ENCODE measurements around the gene S100P.
"Not testable (repeated sequence)": the region's sequence is repeated elsewhere in the genome, so short reads cannot be mapped to it uniquely, and the experiment has no call there.

S100P gene

DNA sequence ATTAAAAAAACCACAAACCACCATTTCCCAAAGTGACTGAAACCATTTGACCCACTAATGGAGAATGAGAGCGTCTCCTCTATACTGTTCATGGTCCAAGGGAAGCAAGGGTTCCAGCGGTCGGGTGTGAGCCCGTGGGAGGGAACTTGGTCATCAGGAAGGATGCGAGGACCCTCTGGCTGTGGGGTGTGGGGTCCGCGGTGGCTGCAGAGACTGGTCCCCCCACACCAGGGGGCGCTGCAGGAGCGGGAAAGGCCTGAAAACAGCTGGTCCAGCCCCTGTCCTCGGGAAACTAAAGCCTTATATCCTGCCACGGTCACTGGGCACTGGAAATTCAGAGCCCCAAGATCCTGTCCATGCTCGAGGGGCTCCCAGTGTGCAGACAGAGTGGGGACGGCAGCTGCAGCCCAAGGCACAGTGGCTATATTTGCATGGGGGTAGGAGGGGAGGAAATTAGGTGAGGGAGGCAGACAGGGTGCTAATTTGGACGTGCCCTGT lies 26.6 kb downstream of the S100P start:
- peak; percentile 32 to 84 (median 64) for DNase-seq (ENCODE audit: low read depth in 3 of 3, low spot score in 1 of 3)

DNA sequence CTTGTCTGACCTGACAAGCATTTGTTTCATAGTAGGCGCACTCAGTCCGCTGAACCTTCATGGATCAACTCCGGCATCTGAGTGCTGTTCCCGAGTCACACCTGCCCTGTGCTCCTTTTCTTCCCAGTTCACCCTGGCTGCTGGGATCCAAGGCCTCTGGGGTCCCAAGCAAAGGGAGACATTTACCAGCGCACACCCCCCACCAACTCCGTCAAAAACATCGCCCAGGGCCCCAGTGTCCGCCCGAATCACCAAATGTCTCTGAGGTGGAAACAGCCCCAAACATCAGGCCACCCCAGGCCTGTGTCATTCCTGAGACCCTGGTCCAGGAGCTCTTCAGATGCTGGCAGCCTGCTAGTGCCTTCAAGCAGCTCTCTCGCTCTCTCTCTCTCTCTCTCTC lies 27.4 kb downstream of the S100P start:
- no peak for DNase-seq (ENCODE audit: low read depth in 3 of 3, low spot score in 1 of 3)

DNA sequence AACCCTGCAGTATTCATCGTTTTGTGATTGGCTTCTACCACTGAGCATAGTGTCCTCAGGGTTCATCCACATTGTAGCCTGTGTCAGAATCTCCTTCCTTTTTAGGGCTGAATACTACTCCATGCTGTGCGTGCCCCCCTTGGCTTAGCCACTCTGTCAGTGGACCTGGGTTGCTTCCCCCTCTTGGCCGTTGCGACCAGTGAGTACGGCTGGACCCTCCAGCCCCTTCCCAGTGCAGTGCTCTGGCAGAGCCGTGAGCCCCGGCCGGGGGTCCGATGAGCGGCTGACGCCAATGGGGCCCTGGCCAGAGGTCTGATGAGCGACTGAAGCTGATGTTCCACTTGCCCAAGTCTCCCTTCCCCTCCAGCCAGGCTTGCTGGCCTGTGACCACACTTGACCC lies 29.2 kb downstream of the S100P start:
- DNase-seq (ENCODE audit: low read depth in 3 of 3, low spot score in 1 of 3): no peak

DNA sequence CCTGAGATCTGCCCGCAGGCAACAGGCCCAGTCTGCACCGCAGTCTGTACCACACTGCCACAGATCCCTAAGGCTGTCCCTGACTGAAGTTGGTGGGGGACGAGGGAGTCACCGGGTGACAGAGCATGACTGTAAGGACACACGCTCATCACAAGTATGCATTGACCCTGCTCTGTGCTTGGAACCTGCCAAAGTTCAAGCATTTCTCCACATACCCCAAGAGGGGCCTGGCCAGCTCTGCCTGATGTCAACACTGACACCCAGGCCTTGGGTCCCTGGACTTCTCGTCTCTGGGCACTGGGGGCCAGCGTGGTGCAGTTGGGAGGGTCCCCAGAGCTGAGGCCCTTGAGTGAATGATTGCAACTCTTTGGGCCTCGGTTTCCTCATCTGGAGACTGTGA lies 30.2 kb downstream of the S100P start:
- DNase-seq (ENCODE audit: low read depth in 3 of 3, low spot score in 1 of 3): no peak

DNA sequence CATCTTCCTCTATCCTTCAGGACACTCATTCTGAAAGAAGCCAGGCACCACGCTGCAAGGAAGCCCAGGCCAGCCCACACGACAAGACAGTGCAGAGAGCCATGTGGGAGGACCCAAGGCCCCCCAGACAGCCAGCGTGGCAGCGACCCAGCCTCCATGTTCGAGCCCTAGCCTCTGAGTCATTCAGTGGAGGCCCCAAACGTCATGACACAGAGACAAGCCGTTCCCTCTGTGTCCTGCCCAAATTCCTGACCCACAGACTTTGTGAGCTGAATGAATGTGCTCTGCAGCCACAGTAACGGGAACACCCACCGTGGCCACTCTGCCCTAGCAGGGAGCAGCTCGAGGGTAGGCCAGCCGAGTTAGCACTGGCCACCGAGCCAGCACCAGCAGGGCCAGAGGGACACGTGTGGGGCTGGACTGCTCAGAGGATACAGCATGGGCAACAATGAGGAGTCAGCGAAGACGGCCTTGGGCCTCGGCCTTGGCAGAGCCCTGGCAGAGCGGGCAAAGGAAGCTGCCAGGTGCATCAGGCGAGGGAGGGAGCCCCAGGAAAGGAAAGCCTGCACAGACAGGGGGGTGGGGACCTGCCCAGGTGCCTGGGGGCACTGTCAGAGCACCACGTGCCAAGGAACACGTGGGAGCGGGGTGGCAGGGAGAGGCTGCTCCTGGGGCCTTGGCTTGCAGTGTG lies 30.9 kb downstream of the S100P start:
- no peak for DNase-seq (ENCODE audit: low read depth in 3 of 3, low spot score in 1 of 3)

DNA sequence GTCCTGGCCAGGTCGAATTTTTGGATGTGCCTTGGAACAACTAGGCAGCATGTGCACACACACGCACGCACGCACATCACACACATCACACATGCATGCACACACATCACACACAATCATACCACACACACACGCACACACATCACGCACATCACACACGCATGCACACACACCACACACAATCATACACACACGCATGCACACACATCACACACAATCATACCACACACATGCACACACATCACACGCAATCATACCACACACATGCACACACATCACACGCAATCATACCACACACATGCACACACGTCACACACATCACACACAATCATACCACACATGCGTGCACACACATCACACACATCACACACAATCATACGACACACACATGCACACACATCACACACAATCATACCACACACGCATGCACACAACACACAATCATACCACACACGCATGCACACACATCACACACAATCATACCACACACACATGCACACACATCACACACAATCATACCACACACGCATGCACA lies 31.8 kb downstream of the S100P start:
- not testable (repeated sequence) for DNase-seq (ENCODE audit: low read depth in 3 of 3, low spot score in 1 of 3)

DNA sequence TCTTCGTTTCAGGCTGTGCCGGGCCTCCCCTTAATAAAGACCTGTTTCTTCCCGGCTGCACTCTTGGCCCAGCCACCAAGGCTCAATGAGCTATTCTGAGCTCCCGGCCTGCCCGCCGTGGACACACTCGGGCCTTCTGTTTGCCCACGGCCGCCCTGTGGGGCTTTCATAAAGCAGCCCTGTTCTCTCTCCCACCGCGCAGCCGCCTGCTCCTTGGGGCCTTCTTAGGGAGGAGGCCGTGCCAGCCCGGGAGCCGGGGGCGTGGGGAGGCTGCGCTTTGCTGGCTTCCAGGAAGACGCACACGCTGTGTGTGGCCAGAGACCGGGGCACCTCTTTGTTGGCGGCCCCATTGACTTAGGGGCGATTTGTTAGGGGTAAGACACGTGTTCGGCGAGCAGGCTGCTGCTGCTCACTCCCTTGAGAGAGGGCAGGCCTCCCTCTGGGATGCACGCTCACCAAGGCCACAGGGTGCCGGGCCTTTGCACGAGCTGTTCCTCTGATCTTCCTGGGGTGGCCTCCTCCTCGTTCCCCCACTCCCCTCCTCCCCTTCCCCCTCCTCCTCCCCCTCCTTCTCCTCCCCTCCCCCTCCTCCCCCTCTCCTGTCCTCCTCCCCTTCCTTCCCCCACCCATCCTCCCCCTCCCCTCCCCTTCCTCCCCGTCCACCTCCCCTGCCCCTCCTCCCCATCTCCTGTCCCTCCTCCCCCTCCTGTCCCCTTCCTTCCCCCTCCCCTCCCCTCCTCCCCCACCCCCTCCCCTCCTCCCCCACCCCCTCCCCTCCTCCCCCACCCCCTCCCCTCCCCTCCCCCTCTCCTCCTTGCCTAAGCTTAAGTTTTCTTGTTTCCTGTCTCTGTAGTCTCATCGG lies 33.6 kb downstream of the S100P start:
- DNase-seq (ENCODE audit: low read depth in 3 of 3, low spot score in 1 of 3): no peak

DNA sequence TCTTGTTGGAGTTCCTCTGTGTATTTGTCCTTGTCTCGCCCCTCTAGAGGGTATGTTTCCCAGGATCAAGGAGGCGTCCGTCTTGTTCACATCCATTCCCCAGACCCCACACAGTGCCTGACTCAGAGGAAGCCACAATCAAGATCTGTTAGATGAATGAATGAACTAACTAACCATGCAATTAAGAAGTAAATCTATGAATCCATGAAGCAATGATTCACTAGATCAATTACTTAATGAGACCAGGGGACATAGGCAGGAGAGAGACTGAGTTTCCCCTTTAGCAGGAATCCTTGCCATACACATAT lies 34.2 kb downstream of the S100P start:
- no peak for DNase-seq (ENCODE audit: low read depth in 3 of 3, low spot score in 1 of 3)

DNA sequence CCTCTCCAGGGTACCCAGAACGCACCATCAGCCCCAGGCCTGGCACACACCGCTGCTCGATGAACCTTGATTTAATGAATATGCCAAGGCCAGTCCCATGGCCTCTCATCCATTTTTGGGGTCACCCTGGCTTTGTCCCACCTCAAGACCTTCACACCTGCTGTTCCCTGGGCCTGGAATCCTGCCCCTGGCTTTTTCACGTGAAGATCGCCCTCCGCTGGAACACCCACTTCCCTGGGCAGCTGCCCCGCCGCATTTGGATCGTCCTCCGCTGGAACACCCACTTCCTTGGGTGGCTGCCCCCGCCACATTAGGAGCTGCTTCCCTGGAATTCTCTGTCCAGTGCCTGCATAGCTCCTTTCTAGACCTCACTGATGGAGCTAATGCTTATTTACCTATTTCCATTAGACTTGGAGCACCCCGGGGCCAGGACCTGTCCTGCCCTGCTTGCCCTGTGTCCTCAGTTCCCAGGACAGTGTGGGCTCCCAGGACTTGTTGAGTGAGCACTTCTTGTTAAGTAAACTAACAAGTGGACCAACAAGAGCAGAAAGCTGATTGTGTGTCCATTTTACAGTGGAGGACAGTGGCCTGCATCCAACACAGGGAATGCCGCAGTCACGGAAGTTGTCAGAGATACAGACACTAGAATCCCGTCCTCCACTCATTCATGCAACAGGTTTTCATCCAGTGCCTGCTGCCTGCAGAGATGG lies 34.8 kb downstream of the S100P start:
- no peak for DNase-seq (ENCODE audit: low read depth in 3 of 3, low spot score in 1 of 3)

DNA sequence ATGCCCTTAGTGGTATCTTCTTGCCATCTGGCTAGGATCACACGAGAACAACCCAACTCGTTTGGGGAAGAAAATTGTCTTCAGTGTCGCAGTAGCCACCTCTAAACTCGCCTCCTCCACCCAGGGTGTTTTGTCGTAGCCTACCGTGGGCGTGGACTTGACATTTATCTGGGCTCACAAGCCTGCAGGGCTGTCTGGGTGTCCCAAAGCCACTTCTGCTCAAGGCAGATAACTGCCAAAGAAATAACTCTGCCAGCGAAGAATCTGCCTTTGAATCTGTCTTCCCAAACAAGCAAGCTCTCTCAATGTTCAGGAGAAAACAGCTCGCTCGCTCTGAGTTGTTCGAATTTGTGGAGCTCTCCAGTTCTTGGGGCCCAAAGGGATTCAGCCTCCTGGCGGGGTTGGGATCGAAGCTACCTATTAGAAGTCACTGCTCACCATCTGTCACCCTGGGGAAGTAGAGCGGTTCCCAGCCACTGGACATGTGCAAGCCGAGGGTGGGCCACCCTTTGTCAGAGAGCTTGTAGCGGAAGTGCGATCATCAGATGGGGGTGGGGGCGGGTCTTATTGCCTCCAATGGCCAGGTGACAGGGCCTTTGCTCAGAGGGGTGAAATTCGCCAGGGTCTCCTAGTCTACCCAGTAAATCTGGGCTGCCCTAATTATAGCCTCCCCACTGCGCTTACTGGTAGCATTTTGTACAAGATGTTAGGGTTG lies 37.1 kb downstream of the S100P start:
- no peak for DNase-seq (ENCODE audit: low read depth in 3 of 3, low spot score in 1 of 3)

DNA sequence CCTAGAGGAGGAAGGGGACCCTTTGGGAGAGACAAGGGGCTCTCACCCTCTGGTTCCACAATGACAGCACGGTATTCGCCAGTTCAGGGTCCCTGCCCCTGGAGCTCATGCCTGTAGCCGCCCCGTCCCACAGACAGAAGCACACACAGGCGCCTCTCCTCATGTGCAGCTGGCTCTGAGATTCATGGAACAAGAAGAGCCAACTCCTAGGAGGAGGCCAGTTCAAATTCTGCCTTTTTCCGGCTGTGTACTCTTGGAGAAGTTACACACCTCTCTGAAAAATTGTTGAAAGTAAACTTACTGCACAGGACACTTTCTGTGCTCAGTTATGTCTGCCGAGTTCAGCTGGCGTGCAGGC lies 37.6 kb downstream of the S100P start:
- no peak for DNase-seq (ENCODE audit: low read depth in 3 of 3, low spot score in 1 of 3)

DNA sequence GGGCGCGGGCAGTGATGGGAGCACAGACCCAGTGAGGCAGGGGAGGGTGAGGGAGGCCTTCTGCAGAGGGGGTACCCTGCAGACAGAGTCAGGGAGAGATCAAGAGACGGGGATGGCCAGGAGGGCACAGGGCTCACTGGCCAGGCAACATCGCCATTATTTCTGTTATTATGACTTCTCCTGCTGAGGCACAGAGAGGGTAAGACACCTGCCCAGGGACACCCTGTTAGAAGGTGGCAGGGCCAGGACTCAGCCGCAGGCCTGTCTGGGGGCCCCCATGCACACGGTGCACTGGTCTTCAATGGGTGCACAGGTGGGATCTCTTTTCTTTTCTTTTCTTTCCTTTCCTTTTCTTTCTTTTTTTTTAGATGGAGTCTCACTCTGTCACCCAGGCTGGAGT lies 38.1 kb downstream of the S100P start:
- DNase-seq (ENCODE audit: low read depth in 3 of 3, low spot score in 1 of 3): no peak

DNA sequence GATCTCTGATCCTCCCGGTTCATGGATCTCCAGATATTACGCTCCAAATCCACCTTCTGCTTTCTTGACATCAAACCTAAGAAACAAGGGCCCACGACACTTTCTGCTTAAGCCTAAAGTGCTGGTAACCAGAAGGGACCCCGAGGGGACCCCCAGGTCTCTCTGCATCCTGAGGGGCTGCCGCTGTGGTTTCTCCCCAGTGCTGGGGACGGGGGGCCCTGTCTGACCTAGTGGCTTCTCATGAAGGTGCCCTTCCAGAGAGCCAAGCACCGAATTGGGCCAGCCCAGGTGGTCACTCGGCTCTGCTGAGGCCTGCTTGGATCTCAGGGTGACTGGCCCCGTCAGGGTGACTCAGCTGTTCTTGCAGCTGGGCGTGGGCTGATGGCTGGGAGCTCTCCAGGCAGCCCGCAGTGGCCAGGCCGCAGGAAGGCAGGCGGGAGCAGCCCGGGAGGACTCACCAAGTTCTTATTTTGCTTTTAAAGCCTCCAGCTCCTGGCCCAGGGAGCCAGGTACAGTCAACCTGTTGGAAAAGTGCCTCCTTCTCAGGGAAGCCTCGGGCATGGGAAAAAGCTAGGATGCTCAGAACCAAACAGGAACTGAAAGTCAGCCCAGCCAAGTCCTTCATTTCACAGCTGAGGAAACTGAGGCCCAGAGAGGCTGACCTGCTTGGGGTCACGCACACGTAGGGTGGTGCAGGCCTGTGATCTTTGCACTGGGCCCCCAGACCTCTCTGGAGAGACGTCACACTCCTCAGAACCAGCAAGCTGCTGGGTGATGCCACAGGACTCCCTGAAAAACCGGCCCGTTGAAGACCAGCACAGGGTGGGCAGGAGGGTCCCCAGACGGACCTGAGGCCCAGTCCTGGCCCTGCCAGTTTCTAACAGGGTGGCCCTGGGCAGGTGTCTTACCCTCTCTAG lies 39.0 kb downstream of the S100P start:
- DNase-seq (ENCODE audit: low read depth in 3 of 3, low spot score in 1 of 3): no peak

DNA sequence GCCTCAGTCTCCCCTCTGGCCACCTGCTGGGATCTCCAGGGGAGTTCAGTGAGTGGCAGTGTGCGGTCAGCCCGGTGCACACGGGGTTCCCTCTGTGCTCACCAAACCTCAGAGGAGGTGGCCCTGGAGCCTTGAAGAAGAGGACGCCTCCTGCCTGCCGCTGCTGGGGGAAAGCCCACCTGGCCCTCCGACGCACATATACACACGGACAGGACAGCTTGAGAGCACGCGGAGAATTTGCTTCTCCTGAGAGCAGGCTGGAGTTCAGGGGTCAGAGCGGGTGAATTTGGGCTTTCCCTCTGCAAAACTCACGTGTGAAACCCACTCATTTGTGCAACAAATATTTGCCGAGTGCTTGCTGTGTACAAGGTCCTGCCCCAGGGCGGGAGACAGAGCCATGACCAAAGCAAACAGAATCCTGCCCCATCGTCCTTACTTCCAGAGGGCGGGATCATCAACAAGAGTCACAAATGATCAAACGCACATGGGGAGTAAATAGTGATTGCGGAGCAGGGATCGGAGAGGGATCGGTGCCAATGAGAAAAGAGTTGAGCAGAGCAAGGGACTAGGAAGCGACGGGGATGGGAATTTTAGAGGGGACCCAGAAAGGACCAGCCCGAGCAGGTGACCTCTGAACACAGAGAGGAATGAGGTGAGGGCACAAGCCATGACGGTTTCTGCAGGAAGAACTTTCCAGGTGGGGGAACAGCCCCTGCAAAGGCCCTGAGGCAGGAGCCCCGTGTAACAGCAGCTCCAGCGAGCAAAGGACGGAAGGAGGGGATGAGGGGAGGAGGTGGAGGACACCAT lies 39.9 kb downstream of the S100P start:
- DNase-seq (ENCODE audit: low read depth in 3 of 3, low spot score in 1 of 3): no peak

DNA sequence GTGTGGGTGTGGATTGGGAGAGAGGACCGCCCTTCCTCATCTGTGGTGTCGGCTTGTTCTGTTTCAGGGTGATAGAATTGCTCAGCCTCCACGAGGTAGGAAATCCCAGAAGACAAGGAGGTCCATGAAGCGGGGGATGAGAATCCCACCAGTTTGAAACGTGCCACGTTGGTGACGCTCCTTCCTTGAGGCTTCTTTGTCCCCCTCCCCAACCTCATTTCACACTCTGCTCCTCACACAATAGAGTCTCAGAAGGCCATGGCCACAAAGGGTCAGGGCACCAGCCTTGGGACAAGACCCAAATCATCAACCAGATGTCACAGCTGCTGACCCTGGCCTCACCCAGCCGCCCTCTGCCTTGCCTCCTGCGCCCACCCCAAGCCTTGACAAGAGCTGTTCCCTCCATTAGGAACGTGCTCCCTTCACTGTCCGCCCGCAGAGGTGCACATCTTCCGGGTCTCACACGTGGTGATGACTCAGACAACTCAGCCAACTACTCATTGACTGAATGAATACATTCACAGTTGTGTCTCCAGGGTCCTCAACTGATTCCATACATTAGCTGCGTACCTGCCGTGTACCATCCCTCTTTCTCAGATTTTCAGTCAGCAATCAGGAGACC lies 40.6 kb downstream of the S100P start:
- DNase-seq (ENCODE audit: low read depth in 3 of 3, low spot score in 1 of 3): no peak

DNA sequence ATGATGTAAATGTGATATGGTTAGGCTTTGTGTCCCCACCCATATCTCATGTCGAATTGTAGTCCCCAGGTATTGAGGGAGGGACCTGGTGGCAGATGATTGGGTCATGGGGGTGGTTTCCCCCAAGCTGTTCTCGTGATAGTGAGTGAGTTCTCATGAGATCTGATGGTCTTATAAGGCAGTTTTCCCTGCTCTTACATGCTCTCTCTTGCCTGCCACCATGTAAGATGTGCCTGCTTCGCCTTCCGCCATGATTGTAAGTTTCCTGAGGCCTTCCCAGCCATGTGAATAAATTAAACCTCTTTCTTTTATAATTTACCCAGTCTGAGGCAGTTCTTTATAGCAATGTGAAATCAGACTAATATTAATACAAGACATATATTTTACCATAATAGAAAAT lies 46.2 kb downstream of the S100P start:
- no peak for DNase-seq (ENCODE audit: low read depth in 3 of 3, low spot score in 1 of 3)

DNA sequence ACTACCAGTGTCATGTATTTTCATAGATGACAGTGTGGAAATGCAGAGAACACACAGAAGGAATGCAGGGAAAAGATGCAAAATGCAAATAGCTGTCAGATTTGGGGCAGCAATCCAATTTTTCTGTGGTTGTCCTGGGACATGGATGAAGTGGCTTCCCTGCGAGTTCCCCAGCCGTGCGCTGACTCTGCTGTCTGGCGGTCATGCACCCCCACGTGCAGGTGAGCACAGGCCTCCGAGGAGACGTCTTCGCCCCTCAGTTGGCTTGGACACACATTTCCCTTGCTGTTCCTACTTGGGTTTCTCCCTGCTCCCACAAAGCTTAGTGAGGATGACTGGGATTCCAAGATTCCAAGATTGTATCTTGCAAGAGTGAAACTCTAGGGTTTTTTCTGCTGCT lies 46.7 kb downstream of the S100P start:
- DNase-seq (ENCODE audit: low read depth in 3 of 3, low spot score in 1 of 3): no peak

DNA sequence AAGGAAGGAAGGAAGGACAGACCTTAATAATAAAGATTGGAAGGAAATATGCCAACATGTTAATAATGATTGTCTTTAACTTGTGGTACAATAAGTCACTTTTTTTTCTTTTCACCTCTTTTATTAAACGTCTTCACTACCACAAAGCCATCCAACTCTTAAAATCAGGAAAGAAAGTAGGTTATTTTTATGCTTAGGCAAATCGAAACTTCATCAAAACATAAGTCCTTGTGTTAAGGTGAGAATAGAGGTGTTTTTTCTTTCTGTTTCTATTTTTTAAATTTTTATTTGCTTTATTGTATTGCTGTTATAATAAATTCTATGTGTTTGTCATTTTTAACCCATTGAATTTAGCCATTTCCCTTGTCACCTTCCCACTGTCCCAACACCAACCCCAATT lies 48.8 kb downstream of the S100P start:
- DNase-seq (ENCODE audit: low read depth in 3 of 3, low spot score in 1 of 3): no peak

DNA sequence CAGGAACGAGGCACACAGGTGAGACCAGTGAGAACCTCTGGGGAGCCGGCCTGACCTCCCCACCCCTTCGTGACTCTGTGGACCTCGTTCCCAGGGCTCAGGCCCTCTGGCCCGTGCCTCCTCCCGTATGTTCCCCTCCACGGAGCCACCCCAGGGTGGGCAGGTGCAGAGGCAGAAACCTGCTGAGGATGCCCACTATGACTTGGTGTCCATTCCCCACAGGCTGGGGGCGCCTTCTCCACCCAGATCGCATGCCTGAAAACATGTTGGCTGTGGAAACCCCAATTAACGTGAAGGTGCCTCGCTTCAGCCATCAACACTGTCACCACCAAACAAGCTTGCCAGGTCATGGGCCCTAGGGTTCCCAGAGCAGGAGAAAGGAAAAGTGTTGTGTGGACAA lies 49.3 kb downstream of the S100P start:
- DNase-seq (ENCODE audit: low read depth in 3 of 3, low spot score in 1 of 3): no peak
